Effector memory CD4-positive, alpha-beta T cell (primary cell): ENCODE measurements around the gene PPP2R2C.

Source experiments
- DNase-seq, 3 donors: peaks; one replicate each; pipeline ENCODE4 v3.0.0-alpha.2; 2020
- H3K27ac ChIP-seq: 2 replicates; pipeline ENCODE4 v1.7.0; 2013; ENCODE audit warnings: mild to moderate bottlenecking, low read length, moderate library complexity; ENCODE audit not compliant: insufficient read depth, poor library complexity, severe bottlenecking
- H3K27me3 ChIP-seq: replicated peaks from 2 replicates; pipeline ENCODE4 v1.7.0; 2013; ENCODE audit warnings: mild to moderate bottlenecking, low read length; ENCODE audit not compliant: insufficient read depth, control insufficient read depth, poor library complexity, severe bottlenecking
- H3K36me3 ChIP-seq: 2 replicates; pipeline ENCODE4 v1.7.0; 2013; ENCODE audit warnings: mild to moderate bottlenecking, low read length, moderate library complexity; ENCODE audit not compliant: control insufficient read depth, insufficient read depth
- H3K4me1 ChIP-seq: 2 replicates; pipeline ENCODE4 v1.7.0; 2013; ENCODE audit warnings: low read length, mild to moderate bottlenecking; ENCODE audit not compliant: control insufficient read depth, insufficient read depth, poor library complexity, severe bottlenecking
- H3K4me3 ChIP-seq: 2 replicates; pipeline ENCODE4 v1.7.0; 2013; ENCODE audit warnings: low read length, low read depth, mild to moderate bottlenecking; ENCODE audit not compliant: insufficient read depth, poor library complexity, severe bottlenecking
- H3K9me3 ChIP-seq: 2 replicates; pipeline ENCODE4 v1.7.0; 2013; ENCODE audit warnings: mild to moderate bottlenecking, low read length, moderate library complexity; ENCODE audit not compliant: control insufficient read depth

The PPP2R2C gene

DNA sequence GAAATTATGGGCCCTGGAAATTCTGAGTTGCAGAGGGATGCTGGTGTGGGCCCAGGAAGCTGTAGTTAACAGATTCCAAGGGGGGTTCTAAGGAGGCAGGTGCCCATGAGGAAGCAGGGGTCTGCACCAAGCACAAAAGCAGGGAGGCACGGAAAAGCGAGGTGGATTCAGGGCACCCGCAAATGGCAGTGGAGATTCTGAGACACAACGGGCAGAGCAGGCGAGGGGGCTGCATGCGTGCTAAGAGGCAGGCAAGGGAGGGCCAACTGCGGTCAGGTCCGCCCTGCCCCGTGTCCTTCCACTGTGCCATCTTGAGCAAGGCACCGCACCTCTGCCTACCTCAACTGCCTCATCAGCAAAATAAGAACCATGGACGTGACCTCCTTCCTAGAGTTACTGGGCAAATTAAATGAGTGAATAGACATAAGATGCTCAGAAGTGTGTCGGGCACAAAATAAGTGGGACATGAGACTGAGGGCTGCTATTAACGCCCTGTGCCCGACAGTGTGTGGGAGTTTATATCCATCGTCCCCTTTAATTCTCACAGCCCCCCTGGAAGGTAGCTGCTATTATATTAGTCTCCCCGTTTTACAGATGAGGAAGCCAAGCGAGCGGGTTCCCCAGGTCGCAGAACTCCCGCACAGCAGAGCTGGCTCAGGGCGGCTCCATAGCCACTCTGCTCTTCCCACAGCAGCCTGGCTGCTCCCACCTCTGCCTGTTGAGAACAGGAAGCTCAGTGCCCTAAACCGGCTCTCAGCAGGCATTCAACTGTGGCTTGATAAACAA lies 67.6 kb downstream of the PPP2R2C start:
- Histone ChIP-seq H3K4me1 (no peaks in the 10 kb centered on the region), H3K4me3 (no peak overlapping the region), H3K27ac (no peak overlapping the region), H3K36me3 (no peaks in the 10 kb centered on the region), H3K9me3 (no peaks in the 10 kb centered on the region), H3K27me3 (peaks cover 12% of the 10 kb centered on the region)
- no peak for DNase-seq

GRCh38 chr4:6403400-6403685 lies 69.1 kb downstream of the PPP2R2C start:
- Histone ChIP-seq H3K4me1 (no peaks in the 10 kb centered on the region), H3K36me3 (no peaks in the 10 kb centered on the region), H3K27ac (no peak overlapping the region), H3K27me3 (peaks cover 12% of the 10 kb centered on the region), H3K4me3 (no peak overlapping the region), H3K9me3 (no peaks in the 10 kb centered on the region)
- DNase-seq = no peak

- DNase-seq = no peak
- no peaks in the 10 kb centered on the region for H3K36me3 ChIP-seq
- H3K9me3 ChIP-seq = no peaks in the 10 kb centered on the region
- H3K27me3 ChIP-seq = peaks cover 12% of the 10 kb centered on the region
- no peak overlapping the region for H3K4me3 ChIP-seq
- H3K27ac ChIP-seq = no peak overlapping the region
- H3K4me1 ChIP-seq = no peaks in the 10 kb centered on the region
Measured at GRCh38 chr4:6402566-6403399, 69.6 kb downstream of the PPP2R2C start.

- Histone ChIP-seq H3K4me3 (no peak overlapping the region), H3K36me3 (no peaks in the 10 kb centered on the region), H3K27me3 (peaks cover 12% of the 10 kb centered on the region), H3K9me3 (no peaks in the 10 kb centered on the region), H3K27ac (no peak overlapping the region), H3K4me1 (no peaks in the 10 kb centered on the region)
- no peak for DNase-seq
Measured at GRCh38 chr4:6401797-6402196, 70.6 kb downstream of the PPP2R2C start.

- Histone ChIP-seq H3K27me3 (no peaks in the 10 kb centered on the region), H3K9me3 (no peaks in the 10 kb centered on the region), H3K4me1 (no peaks in the 10 kb centered on the region), H3K36me3 (no peaks in the 10 kb centered on the region), H3K27ac (no peak overlapping the region), H3K4me3 (no peak overlapping the region)
- no peak for DNase-seq
Measured at GRCh38 chr4:6396696-6397236, 75.6 kb downstream of the PPP2R2C start.

- H3K4me3 ChIP-seq = no peak overlapping the region
- no peak overlapping the region for H3K27ac ChIP-seq
- H3K27me3 ChIP-seq = no peaks in the 10 kb centered on the region
- DNase-seq = no peak
- H3K9me3 ChIP-seq = no peaks in the 10 kb centered on the region
- no peaks in the 10 kb centered on the region for H3K4me1 ChIP-seq
- no peaks in the 10 kb centered on the region for H3K36me3 ChIP-seq
Measured at GRCh38 chr4:6395466-6396228, 76.8 kb downstream of the PPP2R2C start.

- Histone ChIP-seq H3K27ac (no peak overlapping the region), H3K36me3 (no peaks in the 10 kb centered on the region), H3K27me3 (no peaks in the 10 kb centered on the region), H3K4me3 (no peak overlapping the region), H3K9me3 (no peaks in the 10 kb centered on the region), H3K4me1 (no peaks in the 10 kb centered on the region)
- DNase-seq = no peak
Measured at GRCh38 chr4:6394671-6395081, 77.7 kb downstream of the PPP2R2C start.

DNA sequence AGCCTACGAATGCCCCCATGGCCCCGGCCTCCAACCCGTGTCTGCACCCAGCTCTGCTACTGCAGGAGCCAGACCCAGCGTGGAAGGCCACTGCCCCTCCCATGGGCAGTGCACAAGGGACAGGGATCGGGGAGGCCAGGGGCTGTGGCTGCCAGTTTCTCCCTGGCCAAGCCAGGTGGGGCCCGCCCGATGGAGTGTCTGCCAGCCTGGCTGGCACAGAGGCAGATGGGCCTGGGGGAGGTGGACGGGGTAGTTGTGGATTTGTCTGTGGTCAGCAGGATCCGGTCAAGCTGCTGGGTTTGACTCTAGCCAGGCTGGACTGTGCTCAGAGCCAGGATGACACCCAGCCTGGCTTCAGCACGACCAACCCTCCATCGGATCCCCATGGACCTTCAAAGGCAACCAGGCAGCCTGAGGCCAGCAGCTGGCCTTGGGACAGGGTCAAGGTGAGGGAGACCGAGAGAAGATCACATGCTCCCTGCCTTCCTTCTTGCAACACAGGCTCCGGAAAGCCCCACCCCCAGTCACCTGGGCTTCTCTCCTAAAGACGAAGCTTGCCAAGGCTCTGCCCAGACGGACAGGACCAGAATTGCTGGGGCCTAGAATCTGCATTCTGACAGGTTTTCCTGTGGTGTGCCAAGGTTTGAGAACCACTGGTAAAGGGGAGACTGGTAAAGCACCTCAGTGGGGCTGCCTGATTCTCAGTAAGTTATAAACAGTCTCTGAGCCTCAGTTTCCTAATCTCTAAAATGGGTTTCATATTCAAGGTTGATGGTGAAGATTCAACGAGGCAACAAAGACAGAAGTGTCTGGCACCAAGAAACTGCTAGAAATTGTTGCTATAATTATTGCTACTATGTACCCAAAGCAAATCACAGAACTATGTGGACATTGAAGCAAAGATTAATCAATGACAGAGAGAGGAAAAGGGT lies 78.6 kb downstream of the PPP2R2C start:
- Histone ChIP-seq H3K27ac (no peak overlapping the region), H3K27me3 (no peaks in the 10 kb centered on the region)
- DNase-seq = no peak

GRCh38 chr4:6393066-6393465 lies 79.3 kb downstream of the PPP2R2C start:
- no peaks in the 10 kb centered on the region for H3K27me3 ChIP-seq
- DNase-seq = no peak
- H3K27ac ChIP-seq = no peak overlapping the region
- no peak overlapping the region for H3K4me3 ChIP-seq
- no peaks in the 10 kb centered on the region for H3K9me3 ChIP-seq
- H3K4me1 ChIP-seq = no peaks in the 10 kb centered on the region
- H3K36me3 ChIP-seq = no peaks in the 10 kb centered on the region

More for the DNA sequence above, 78.6 kb downstream of the PPP2R2C start:
- Histone ChIP-seq H3K4me3 (no peak overlapping the region), H3K4me1 (no peaks in the 10 kb centered on the region), H3K9me3 (no peaks in the 10 kb centered on the region), H3K36me3 (no peaks in the 10 kb centered on the region)
